WI38 (cell line): ENCODE results near the gene RHCG.

Experiments used
- H3K4me3 ChIP-seq: 2 replicates; pipeline ENCODE4 v1.5.1; 2011; ENCODE audit warnings: low read depth, mild to moderate bottlenecking, control low read depth, low read length
- TF ChIP-seq, protein P1 (sequence below): IDR thresholded peaks from 2 replicates; pipeline ENCODE4 v1.5.1; 2012; ENCODE audit warnings: low read depth, mild to moderate bottlenecking, control low read depth, low read length

The RHCG gene

DNA sequence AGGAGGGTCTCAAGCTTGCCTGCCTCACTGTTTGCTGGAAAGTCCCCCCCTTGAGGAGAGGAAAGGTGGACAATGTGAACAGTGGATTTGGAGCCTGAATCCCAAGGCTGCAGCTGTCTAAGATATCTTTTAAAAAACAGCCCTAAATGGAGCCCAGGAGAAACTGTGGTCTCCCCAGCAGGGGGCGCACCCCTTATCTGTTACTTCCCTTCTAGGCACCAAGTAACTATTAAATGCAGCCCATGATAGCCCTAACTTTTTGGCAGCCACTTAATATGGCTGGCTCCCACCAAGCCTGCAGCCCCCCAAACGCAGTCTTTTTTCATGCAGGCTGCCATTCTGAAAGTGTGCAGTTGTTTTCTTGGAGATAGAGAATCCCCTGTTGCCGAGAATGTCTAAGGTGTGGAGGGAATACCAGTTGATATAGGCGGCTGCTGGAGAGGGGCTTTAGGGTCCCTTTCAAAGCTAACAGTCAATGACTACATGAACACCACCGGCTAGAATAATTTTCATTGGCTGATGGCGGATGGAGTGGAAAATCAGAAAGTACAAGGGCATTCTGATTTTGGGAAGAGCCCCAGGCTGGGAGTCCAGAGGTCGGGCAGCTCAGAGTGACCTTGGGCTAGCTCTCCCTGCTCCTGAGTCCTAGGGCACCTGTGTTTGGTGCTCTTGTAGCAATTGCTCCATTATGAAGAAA lies 1.3 kb downstream of the RHCG start:
- TF ChIP-seq, protein P1, sequence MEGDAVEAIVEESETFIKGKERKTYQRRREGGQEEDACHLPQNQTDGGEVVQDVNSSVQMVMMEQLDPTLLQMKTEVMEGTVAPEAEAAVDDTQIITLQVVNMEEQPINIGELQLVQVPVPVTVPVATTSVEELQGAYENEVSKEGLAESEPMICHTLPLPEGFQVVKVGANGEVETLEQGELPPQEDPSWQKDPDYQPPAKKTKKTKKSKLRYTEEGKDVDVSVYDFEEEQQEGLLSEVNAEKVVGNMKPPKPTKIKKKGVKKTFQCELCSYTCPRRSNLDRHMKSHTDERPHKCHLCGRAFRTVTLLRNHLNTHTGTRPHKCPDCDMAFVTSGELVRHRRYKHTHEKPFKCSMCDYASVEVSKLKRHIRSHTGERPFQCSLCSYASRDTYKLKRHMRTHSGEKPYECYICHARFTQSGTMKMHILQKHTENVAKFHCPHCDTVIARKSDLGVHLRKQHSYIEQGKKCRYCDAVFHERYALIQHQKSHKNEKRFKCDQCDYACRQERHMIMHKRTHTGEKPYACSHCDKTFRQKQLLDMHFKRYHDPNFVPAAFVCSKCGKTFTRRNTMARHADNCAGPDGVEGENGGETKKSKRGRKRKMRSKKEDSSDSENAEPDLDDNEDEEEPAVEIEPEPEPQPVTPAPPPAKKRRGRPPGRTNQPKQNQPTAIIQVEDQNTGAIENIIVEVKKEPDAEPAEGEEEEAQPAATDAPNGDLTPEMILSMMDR, result peak; percentile 32; the same call in 1 of the 2 replicates
- no peak overlapping the region for H3K4me3 ChIP-seq

DNA sequence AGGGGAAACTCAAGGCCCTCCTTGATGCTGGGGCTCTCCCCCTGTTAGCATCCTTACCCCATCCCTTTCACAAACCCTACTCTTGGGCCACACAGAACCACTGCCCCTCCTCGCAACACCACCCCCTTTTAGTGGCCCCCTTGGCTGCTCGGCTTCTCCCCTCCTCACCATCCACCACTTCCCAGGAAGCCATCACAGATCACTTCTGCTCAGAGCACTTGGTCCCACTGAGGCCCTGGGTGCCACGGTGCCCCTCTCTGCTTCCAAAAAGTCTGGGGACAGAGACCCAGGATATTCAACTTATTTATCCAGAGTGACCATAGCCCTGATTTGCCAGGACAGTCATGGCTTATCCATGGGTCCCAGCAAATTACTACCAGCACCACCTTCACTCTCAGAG lies 2.4 kb downstream of the RHCG start:
- H3K4me3 ChIP-seq, result no peak overlapping the region
- TF ChIP-seq, protein P1, result no peak

DNA sequence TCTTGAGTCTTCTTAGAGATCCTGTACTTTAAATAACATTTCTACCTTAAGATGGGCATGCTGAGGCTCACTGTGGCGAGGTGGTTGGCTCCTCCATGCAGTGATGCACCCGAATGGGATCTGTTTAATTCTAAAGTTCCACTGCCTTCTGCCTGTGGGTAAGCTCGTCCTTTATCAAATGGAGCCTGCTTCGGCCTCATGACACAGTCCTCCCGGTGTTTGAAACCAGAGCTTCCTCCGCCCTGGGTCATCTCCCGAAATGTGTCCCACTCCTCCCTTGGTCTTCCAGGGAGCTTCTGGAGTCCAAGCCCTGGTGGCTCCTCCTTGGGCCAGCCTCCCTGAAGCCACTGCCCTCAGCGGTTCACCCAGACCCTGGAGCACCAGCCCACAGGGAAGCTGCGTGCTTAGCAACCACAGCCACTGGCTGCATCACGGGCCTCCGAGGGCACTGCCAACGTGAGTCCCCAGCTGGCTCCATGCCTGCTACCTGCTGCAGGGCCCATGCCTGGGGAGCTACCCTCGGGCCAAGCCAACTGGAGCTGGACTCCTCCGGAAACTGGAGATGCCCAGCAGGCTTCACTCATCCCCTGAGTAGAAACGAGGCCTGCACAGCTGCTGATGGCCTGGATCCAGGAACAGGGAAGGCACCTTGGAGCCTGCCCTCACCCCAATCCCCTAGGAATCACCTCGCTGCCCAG lies 3.3 kb downstream of the RHCG start:
- H3K4me3 ChIP-seq, result no peak overlapping the region

DNA sequence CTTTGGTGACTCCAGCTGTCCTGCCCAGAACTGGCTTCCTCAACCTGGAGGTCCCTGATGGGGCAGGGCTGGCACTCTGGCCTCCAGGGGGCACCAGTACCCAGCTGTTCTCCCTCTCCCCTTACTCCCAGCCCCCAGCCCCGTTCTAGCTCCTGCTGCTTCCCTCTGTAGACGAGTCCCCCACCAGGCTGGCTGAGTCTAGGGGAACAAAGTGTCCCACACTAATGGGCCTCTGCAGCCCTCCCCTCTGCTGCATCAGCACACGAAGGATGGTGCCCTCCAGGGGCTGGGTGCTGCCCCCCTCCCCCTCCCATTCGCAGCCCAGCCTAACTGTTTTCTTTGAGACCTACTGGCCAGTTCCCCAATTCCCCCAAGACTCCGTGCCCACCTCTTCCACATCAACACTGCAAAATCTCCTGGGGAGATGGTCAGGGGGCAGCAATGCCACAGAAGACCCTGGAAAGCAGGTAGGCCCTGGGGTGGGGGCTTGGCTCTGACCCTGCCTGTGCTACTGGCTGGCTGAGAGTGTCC lies 4.2 kb downstream of the RHCG start:
- TF ChIP-seq, protein P1, result peak; percentile 22; the same call in 1 of the 2 replicates
- H3K4me3 ChIP-seq, result no peak overlapping the region

More for the DNA sequence above, 3.3 kb downstream of the RHCG start:
- TF ChIP-seq, protein P1, result no peak

DNA sequence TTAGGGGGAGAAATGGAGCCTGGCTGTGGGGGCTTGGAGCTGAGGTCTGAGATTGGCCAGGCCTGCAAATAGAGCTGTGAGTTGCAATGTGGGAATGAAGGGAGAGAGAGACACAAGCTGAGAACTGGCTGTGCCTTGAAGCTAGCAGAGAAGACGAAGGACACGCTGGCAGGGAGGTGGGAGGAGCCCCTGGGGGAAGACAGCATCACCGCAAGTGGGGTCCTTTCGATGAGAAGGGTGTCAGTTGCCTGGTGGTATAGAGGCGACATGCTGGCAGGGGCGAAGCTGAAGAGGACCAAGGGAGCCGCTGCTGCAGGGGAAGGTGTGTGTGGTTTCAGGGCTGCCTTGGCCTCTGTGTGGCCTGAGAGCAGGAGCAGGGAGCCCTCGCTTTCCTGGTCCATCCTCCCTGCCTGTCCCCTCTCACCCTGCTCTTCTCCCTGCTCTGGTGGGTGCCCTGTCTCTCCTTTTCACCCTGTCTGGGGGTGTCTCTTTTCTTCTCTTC lies 5.5 kb downstream of the RHCG start:
- H3K4me3 ChIP-seq, result no peak overlapping the region
- TF ChIP-seq, protein P1, result no peak

DNA sequence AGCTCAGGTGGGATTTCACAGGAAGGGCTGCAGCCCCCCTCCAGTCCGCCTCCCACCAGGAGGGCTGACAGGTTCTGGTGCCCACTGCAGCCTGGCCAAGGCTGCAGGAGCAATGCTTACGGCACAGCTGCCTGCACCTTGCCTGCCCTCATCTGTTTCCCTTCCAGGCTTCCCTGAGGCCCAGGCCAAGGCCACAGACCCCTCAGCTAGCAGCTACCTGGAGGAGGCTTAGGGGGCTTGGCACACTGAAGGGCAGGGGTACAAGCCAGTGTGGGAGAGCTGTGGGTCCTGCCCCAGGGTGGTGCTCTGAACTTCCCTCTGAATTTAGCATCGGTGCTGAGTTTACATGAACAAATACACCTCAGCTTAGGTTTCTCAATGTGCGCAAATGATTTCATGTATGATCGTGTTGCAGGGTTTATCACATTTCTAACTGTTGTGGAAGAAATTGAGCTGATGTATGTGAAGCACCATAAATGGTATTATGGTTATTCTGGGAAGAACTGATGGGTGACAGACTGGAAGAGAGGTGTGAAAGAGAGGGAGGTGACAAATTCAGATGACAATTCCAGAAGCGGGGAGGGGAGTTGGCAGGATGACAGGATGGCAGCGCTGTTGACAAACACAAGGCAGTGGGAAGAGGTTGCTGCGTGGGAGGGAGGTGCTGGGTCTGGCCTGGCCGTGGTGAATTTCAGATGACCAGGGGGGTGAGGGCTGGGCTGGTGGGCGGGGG lies 6.1 kb downstream of the RHCG start:
- TF ChIP-seq, protein P1, result no peak
- H3K4me3 ChIP-seq, result no peak overlapping the region
